GM18526 (cell line): ENCODE results near the gene P2RY8.

Experiments
- POLR2A ChIP-seq: IDR thresholded peaks from 3 replicates; pipeline ENCODE4 v1.6.1; 2011; ENCODE audit not compliant: insufficient read length; ENCODE audit errors: extremely low read depth

The P2RY8 gene

GRCh38 chrX:1481636-1482529, 55.1 kb downstream of the P2RY8 start:
- peak; percentile 60 for TF ChIP-seq POLR2A

GRCh38 chrX:1480082-1480785, 56.8 kb downstream of the P2RY8 start:
- no peak for TF ChIP-seq POLR2A

GRCh38 chrX:1477801-1478458, 59.1 kb downstream of the P2RY8 start:
- no peak for TF ChIP-seq POLR2A

GRCh38 chrX:1477229-1477628, 59.8 kb downstream of the P2RY8 start:
- no peak for TF ChIP-seq POLR2A

GRCh38 chrX:1476682-1477081, 60.3 kb downstream of the P2RY8 start:
- TF ChIP-seq POLR2A, result no peak

- TF ChIP-seq POLR2A, result no peak
Measured at GRCh38 chrX:1475881-1476280, 61.1 kb downstream of the P2RY8 start.

GRCh38 chrX:1475481-1475880, 61.5 kb downstream of the P2RY8 start:
- TF ChIP-seq POLR2A, result no peak

- no peak for TF ChIP-seq POLR2A
Measured at GRCh38 chrX:1472975-1473374, 64.0 kb downstream of the P2RY8 start.

- no peak for TF ChIP-seq POLR2A
Measured at GRCh38 chrX:1468250-1468772, 68.7 kb downstream of the P2RY8 start.

- TF ChIP-seq POLR2A, result no peak
Measured at GRCh38 chrX:1466971-1467561, 69.9 kb downstream of the P2RY8 start.

GRCh38 chrX:1466232-1466661, 70.7 kb downstream of the P2RY8 start:
- no peak for TF ChIP-seq POLR2A

GRCh38 chrX:1465286-1466231, 71.4 kb downstream of the P2RY8 start:
- no peak for TF ChIP-seq POLR2A

- TF ChIP-seq POLR2A, result no peak
Measured at GRCh38 chrX:1464971-1465285, 72.1 kb downstream of the P2RY8 start.
